ENCODE measurements around the gene PIERCE2.
"Not testable (repeated sequence)": the region's sequence is repeated elsewhere in the genome, so short reads cannot be mapped to it uniquely, and the experiment has no call there.

PIERCE2 gene

DNA sequence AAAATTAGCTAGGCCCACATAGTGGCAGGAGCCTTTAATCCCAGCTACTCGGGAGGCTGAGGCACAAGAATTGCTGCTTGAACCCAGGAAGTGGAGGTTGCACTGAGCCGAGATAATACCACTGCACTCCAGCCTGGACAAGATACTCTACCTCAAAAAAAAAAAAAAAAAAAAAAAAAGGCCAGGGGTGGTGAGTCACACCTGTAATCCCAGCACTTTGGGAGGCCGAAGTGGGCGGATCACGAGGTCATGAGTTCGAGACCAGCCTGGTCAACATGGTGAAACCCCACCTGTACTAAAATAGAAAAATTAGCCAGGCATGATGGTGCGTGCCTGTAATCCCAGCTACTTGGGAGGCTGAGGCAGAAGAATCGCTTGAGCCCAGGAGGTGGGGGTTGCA lies 8.2 kb upstream of the PIERCE2 start:
- not testable (repeated sequence) for H3K4me1 ChIP-seq (ENCODE audit: insufficient read depth, low read length); H3K9me3 ChIP-seq (ENCODE audit: low read length); H3K36me3 ChIP-seq (ENCODE audit: insufficient read depth, low read length); H3K27me3 ChIP-seq (ENCODE audit: insufficient read depth, low read length); H3K4me3 ChIP-seq (ENCODE audit: low read length); H2AFZ ChIP-seq (ENCODE audit: low read depth, low read length)

- Histone ChIP-seq H3K9me3 (ENCODE audit: low read length) (peaks cover 4% of the 10 kb centered on the region), H3K27me3 (ENCODE audit: insufficient read depth, low read length) (no peaks in the 10 kb centered on the region), H3K4me1 (ENCODE audit: insufficient read depth, low read length) (peaks cover 3% of the 10 kb centered on the region), H2AFZ (ENCODE audit: low read depth, low read length) (no peak overlapping the region), H3K4me3 (ENCODE audit: low read length) (no peak overlapping the region), H3K36me3 (ENCODE audit: insufficient read depth, low read length) (no peaks in the 10 kb centered on the region)
These were observed 6.5 kb upstream of the PIERCE2 start for GRCh38 chr15:55401786-55402246.

DNA sequence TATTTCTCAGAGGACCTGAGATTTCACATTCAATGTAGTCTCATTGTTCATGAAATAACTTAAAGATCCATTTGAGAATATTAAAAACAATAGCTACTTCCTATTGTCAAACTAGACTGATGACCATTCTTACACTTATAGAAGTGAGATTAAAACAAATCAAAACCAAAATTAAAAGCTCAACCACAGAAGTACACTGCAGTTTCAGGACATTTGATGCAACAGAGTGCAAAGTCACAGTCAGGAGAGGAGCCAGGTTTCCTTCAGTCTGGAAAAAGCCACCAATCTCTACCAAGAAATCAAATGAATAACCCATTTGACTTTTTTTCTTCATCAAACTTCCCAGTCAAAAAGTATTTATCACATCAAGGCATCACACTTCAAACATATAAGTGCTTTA lies 5.6 kb upstream of the PIERCE2 start:
- no peaks in the 10 kb centered on the region for H3K27me3 ChIP-seq (ENCODE audit: insufficient read depth, low read length)
- no peak overlapping the region for H2AFZ ChIP-seq (ENCODE audit: low read depth, low read length)
- peaks cover 3% of the 10 kb centered on the region for H3K4me1 ChIP-seq (ENCODE audit: insufficient read depth, low read length)
- H3K9me3 ChIP-seq (ENCODE audit: low read length) = peaks cover 2% of the 10 kb centered on the region
- no peaks in the 10 kb centered on the region for H3K36me3 ChIP-seq (ENCODE audit: insufficient read depth, low read length)
- H3K4me3 ChIP-seq (ENCODE audit: low read length) = no peak overlapping the region

GRCh38 chr15:55403531-55403930 lies 4.8 kb upstream of the PIERCE2 start:
- Histone ChIP-seq H3K4me3 (ENCODE audit: low read length) (no peak overlapping the region), H3K9me3 (ENCODE audit: low read length) (peaks cover 2% of the 10 kb centered on the region), H2AFZ (ENCODE audit: low read depth, low read length) (no peak overlapping the region), H3K4me1 (ENCODE audit: insufficient read depth, low read length) (peaks cover 3% of the 10 kb centered on the region), H3K36me3 (ENCODE audit: insufficient read depth, low read length) (no peaks in the 10 kb centered on the region), H3K27me3 (ENCODE audit: insufficient read depth, low read length) (no peaks in the 10 kb centered on the region)

- H3K36me3 ChIP-seq (ENCODE audit: insufficient read depth, low read length) = no peaks in the 10 kb centered on the region
- peak overlapping the region; percentile 52 for H2AFZ ChIP-seq (ENCODE audit: low read depth, low read length)
- peak overlapping the region; percentile 74 for H3K4me3 ChIP-seq (ENCODE audit: low read length)
These were observed 740 bp upstream of the PIERCE2 start for GRCh38 chr15:55407498-55408011.

DNA sequence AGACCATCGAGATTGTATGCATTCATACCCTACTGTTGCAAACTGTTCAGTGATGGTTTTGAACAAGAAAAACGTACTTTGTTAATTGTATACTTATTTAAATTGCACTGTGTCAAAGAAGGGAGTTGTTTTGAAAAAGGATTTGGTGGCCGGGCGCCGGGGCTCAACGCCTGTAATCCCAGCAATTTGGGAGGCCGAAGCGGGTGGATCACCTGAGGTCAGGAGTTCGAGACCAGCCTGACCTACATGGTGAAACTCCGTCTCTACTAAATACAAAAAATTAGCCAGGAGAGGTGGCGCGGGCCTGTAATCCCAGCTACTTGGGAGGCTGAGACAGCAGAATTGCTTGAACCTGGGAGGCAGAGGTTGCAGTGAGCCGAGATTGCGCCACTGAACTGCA lies 681 bp downstream of the PIERCE2 start:
- H3K4me3 ChIP-seq (ENCODE audit: low read length) = peak overlapping the region; percentile 74
- H2AFZ ChIP-seq (ENCODE audit: low read depth, low read length) = peak overlapping the region; percentile 52
- not testable (repeated sequence) for H3K27me3 ChIP-seq (ENCODE audit: insufficient read depth, low read length); H3K9me3 ChIP-seq (ENCODE audit: low read length); H3K36me3 ChIP-seq (ENCODE audit: insufficient read depth, low read length); H3K4me1 ChIP-seq (ENCODE audit: insufficient read depth, low read length)

More at GRCh38 chr15:55407498-55408011, 740 bp upstream of the PIERCE2 start:
- H3K27me3 ChIP-seq (ENCODE audit: insufficient read depth, low read length) = no peaks in the 10 kb centered on the region
- peaks cover 3% of the 10 kb centered on the region for H3K4me1 ChIP-seq (ENCODE audit: insufficient read depth, low read length)
- H3K9me3 ChIP-seq (ENCODE audit: low read length) = peaks cover 2% of the 10 kb centered on the region

DNA sequence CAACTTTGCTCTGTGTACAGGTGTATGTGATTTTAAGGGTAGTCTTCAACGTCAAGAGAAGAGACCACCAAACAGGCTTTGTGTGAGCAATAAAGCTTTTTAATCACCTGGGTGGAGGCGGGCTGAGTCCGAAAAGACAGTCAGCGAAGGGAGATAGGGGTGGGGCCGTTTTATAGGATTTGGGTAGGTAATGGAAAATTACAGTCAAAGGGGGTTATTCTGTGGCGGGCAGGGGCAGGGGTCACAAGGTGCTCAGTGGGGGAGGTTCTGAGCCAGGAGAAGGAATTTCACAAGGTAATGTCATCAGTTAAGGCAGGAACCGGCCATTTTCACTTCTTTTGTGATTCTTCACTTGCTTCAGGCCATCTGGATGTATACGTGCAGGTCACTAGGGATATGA lies 9.4 kb downstream of the PIERCE2 start:
- not testable (repeated sequence) for H3K36me3 ChIP-seq (ENCODE audit: insufficient read depth, low read length); H3K4me1 ChIP-seq (ENCODE audit: insufficient read depth, low read length); H2AFZ ChIP-seq (ENCODE audit: low read depth, low read length); H3K27me3 ChIP-seq (ENCODE audit: insufficient read depth, low read length); H3K4me3 ChIP-seq (ENCODE audit: low read length); H3K9me3 ChIP-seq (ENCODE audit: low read length)

DNA sequence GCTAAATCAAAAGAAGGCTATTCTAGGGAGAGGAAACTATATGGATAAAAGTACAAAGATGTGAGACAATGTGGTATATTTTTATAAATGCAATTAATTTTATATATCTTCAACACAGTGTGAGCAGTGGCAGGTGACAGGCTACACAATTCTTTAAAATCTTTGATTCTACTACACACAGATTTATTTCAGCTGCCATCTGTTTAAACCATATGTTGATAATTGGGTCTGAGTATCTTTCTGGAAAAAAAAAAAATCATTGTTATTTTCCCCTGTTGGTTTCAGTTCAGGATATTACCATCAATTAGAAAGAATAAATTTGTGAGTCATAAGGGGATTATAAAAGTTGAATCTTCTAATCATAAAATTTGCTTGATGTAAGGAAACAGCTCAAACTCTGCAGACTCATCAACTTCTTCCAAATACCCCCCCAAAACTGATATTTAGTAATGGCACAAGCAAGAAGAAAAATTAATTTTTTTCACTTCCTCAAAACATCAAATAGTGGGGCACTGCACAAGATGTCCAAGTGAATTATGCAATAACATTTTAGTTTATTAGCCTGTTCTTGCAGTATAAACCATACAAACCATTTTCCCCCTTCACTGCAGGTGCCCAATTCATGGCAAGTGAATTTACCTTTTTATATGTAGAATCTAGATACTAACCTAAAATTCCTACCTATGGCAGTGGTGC lies 12.0 kb downstream of the PIERCE2 start:
- Histone ChIP-seq H3K36me3 (ENCODE audit: insufficient read depth, low read length) (no peaks in the 10 kb centered on the region), H3K9me3 (ENCODE audit: low read length) (no peaks in the 10 kb centered on the region), H3K4me3 (ENCODE audit: low read length) (no peak overlapping the region), H3K4me1 (ENCODE audit: insufficient read depth, low read length) (no peaks in the 10 kb centered on the region), H2AFZ (ENCODE audit: low read depth, low read length) (no peak overlapping the region), H3K27me3 (ENCODE audit: insufficient read depth, low read length) (no peaks in the 10 kb centered on the region)

GRCh38 chr15:55422089-55422488 lies 13.8 kb downstream of the PIERCE2 start:
- Histone ChIP-seq H3K27me3 (ENCODE audit: insufficient read depth, low read length) (no peaks in the 10 kb centered on the region), H3K4me1 (ENCODE audit: insufficient read depth, low read length) (no peaks in the 10 kb centered on the region), H2AFZ (ENCODE audit: low read depth, low read length) (no peak overlapping the region), H3K36me3 (ENCODE audit: insufficient read depth, low read length) (no peaks in the 10 kb centered on the region), H3K9me3 (ENCODE audit: low read length) (no peaks in the 10 kb centered on the region), H3K4me3 (ENCODE audit: low read length) (no peak overlapping the region)

GRCh38 chr15:55434989-55435825 lies 26.9 kb downstream of the PIERCE2 start:
- Histone ChIP-seq H3K4me1 (ENCODE audit: insufficient read depth, low read length) (no peaks in the 10 kb centered on the region), H3K4me3 (ENCODE audit: low read length) (no peak overlapping the region), H3K9me3 (ENCODE audit: low read length) (no peaks in the 10 kb centered on the region), H3K27me3 (ENCODE audit: insufficient read depth, low read length) (no peaks in the 10 kb centered on the region), H3K36me3 (ENCODE audit: insufficient read depth, low read length) (no peaks in the 10 kb centered on the region), H2AFZ (ENCODE audit: low read depth, low read length) (no peak overlapping the region)

DNA sequence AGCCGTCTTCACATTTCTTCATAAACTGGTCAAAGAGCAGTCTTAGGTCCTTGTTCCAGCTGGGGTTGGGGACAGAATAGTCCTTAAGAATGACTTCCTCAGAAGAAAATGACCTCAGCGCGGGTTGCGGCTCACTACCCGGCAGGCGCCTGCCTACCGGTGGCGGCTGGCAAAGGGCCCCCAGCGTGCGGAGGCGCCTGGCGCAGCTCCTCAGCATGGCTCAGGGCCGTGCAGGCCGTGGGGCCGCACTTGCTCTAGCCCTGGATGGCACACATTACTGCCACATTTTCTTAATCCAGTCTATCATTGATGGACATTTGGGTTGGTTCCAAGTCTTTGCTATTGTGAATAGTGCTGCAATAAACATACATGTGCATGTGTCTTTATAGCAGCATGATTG lies 34.8 kb downstream of the PIERCE2 start:
- H3K4me3 ChIP-seq (ENCODE audit: low read length); H3K36me3 ChIP-seq (ENCODE audit: insufficient read depth, low read length): not testable (repeated sequence)

GRCh38 chr15:55445936-55446335 lies 37.6 kb downstream of the PIERCE2 start:
- not testable (repeated sequence) for H3K27me3 ChIP-seq (ENCODE audit: insufficient read depth, low read length); H3K36me3 ChIP-seq (ENCODE audit: insufficient read depth, low read length); H3K4me1 ChIP-seq (ENCODE audit: insufficient read depth, low read length); H2AFZ ChIP-seq (ENCODE audit: low read depth, low read length); H3K4me3 ChIP-seq (ENCODE audit: low read length); H3K9me3 ChIP-seq (ENCODE audit: low read length)

More for the DNA sequence above, 34.8 kb downstream of the PIERCE2 start:
- H2AFZ ChIP-seq (ENCODE audit: low read depth, low read length); H3K4me1 ChIP-seq (ENCODE audit: insufficient read depth, low read length); H3K27me3 ChIP-seq (ENCODE audit: insufficient read depth, low read length); H3K9me3 ChIP-seq (ENCODE audit: low read length): not testable (repeated sequence)

DNA sequence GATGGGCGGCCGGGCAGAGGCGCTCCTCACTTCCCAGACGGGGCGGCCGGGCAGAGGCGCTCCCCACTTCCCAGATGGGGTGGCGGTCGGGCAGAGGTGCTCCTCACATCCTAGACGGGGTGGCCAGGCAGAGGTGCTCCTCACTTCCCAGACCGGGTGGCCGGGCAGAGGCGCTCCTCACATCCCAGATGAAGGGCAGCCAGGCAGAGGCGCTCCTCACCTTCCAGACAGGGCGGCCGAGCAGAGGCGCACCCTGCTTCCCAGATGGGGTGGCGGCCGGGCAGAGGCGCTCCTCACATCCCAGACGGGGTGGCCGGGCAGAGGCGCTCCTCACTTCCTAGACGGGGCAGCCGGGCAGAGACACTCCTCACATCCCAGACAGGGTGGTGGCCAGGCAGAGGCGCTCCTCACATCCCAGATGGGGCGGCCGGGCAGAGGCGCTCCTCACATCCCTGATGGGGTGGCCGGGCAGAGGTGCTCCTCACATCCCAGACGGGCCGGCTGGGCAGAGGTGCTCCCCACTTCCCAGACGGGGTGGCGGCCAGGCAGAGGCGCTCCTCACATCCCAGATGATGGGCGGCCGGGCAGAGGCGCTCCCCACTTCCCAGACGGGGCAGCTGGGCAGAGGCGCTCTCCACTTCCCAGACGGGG lies 38.2 kb downstream of the PIERCE2 start:
- H3K9me3 ChIP-seq (ENCODE audit: low read length); H3K4me3 ChIP-seq (ENCODE audit: low read length); H3K4me1 ChIP-seq (ENCODE audit: insufficient read depth, low read length); H3K27me3 ChIP-seq (ENCODE audit: insufficient read depth, low read length); H3K36me3 ChIP-seq (ENCODE audit: insufficient read depth, low read length); H2AFZ ChIP-seq (ENCODE audit: low read depth, low read length): not testable (repeated sequence)
